Limb (tissue), 2 donors: ENCODE measurements around the gene SEMA3D.

ENCODE experiments used
- DNase-seq, 2 donors: peaks; one replicate each; pipeline ENCODE4 v3.0.0-alpha.2; 2016; ENCODE audit errors: extremely low spot score in 2 of 2

Gene SEMA3D

DNA sequence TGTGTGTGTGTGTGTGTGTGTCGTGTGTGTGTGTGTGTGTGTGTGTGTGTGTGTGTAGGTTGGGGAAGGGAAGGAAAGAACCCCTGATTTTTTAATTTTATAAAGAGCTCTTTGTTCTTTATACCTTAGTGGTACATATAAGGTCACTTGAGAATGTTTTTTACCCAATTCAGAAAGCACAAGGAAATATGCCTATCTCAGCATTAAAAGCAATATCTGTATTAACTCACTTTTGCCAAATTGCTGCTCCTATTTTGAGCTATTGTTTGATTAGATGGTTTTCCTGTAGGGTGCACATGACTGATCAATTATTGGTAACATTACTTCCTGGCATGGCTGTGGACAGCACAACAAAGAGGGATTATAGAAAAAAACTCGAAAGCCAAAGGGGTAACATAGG lies 60.5 kb downstream of the SEMA3D start:
- DNase-seq = no peak

DNA sequence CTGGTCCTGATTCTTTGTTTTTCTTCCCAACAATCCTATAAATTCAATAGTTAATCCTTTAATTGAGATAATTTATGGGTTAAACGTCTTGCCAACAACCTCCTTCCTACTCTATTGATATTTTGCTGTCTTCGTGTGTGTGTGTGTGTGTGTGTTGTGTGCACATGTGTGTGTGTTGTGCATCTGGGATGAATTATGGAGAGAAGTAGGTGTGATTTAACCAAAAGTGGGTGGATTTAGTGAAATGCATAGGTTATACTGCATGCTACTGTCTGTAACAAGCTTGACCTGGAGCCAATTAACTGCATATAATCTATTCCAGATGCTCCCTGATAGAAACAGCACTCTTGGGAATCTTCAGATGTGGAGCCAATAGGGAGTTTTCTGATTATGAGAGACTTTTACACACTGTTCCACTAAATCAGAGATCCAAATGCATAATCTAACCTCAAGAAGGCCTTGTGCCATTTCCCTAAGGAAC lies 61.2 kb downstream of the SEMA3D start:
- DNase-seq = peak in 1 of 2 donors; percentile 52

DNA sequence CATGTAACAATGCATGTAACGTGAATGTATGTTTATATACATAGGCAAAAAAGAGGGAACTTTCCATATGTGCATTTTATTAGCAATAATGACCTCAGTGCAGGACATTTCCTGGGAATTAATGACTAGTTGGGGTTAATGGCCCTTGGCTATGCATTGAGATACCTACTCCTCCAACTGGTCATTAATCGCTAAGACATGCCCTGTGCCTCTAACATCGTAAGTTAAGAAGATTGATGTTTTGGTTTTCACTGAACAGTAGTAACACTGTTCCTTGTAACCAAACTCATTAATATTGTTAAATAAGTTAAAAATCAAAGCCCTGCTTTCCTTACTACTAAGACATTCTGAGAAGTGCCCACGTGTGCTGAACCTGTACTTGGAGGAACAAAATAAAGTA lies 61.7 kb downstream of the SEMA3D start:
- DNase-seq = no peak

DNA sequence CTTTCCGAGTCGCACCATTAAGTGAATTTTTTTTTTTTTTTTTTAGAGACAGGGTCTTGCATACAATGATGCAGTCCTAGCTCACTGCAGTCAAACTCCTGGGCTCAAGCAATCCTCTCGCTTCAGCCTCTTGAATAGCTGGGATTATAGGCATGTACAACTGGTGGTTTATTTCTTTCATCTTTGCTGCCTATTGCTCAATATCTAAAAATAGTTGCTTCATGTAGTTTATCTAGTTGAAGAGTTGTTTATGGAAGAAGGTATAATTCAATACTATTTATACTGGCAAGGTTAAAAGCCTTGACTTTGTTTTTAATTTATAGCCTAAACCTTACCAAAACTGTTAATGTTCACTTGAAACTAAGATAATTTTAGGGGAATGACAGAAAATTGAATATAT lies 66.9 kb downstream of the SEMA3D start:
- DNase-seq = no peak

DNA sequence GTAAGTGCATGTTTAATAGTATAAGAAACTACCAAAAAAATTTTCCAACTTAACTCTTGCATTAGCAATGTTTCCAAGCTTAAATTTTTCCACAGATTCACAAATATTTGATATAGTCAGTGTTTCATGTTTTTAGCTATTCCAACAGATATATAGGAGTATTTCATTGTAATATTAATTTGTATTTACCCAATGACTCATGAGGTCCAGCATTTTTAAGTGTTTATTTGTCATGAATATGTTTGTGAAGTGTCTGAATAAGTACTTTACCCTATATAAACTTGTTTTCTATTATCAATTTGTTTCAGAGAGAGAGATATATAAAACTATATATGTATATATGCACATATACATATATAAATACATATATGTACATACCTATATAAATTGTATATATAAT lies 71.0 kb downstream of the SEMA3D start:
- DNase-seq = no peak

DNA sequence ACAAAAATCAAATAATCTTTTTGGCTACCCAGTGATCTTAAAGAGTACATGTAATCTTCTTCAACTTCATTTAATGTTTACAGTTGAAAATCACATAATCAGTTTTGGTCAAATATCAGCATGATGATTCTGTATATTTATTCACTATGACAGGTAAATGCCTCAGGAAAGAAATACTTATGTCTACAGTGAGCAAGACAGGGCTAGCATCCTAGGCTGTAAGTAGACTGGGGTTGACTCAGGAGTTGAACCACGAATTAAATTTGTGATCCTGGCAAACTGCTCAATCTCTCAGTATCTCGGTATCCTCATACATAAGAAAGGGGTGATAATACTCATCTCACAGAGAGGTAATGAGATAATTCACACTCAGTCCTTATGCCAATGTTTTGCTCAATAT lies 71.8 kb downstream of the SEMA3D start:
- no peak for DNase-seq

DNA sequence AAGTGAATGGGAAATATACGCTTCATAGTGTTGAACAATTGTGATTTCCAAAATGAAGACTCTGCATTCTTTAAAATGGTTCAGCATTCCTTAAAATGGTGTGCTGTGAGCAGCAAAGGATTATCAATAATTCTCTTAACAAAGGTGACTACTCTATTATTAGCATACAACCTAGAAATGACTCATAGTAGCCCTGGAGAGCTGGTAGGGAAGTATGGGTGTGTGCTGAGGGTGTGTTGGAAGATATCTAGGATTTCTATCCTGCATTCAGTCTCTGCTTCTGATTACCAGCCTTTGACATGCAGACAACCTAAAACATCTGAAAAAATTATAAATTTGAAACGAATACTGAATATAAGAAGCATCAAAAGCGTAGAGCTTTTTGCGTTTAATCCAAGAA lies 72.5 kb downstream of the SEMA3D start:
- no peak for DNase-seq

DNA sequence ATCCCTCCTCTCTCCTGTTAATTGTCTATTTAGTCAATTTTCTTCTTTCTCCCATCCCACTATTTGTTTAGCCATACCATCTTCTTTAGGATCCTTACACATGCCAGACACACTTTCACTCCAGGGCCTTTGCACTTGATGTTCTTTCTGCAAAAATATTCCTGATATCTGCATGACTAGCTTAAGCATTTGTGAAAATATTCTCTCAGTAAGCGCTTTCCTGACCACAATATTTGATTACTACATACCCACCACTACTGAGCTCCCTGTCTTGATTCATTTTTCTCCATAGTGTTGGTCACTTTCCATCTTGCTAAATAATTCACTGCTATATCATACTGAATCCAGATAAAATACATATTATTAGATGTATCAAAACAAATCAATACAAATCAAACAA lies 75.1 kb downstream of the SEMA3D start:
- no peak for DNase-seq

DNA sequence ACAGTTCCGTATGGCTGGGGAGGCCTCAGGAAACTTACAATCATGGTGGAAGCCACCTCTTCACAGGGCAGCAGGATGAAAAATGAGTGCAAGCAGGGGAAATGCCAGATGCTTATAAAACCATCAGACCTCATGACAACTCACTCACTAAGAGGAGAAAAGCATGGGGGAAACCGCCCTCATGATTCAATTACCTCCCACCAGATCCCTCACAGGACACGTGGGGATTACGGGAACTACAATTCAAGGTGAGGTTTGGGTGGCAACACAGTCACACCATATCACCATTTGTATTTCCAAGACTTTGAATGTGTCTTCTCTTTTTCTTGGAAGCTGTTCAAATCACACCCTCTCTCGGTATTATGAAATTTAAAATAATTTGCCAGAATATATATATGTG lies 80.1 kb downstream of the SEMA3D start:
- no peak for DNase-seq

DNA sequence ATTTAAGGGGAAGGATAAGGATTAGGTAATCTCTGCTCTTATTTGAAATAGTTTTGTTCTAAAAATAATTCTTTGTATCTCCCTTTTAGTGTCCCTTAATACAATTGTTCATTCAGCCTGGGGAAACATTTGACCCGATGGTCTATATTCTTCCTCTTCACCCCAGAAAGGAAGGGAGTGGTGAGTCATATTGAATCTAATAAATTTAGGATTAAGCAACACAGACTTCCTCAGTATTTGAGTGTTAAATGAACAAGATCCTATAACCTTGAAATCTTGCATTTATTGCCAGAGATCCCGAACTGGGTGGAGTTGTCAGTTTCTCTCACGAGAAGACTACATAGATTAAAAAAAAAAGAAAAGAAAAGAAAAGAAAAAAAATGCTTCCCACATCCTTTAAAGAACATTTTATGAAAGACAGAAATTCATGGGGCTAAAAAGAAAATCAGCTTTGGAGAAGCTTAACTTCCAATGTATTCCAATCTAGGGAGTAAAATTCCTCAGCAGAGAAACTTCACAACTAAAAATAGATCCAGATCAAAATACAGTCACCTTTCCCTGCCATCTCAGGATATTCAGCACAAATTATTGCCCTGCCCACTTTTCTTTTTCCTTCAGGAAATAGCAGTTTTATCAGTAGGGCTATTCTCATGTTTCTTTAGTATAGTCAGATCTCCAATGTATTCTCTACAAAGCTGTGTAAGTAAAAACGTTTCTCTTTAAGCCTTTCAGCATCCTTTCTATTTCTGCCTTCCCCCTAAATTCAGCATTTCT lies 82.2 kb downstream of the SEMA3D start:
- no peak for DNase-seq

DNA sequence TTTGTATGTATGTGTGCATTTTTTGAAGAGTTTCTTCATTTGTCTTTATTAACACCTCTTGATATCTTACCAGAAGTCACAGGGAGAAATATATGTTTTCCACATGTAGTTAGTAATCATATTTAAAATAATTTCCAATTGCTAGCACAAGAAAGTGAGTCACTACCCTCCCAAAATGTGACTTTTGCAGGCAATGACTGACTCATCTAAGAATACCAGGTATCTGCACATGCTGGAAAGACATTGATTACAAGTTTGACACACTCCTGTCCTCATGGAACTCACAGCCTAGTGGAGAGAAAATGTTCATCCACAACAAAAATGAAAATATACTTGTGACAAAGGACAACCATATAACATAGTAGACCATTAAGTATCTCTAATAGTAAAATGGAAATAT lies 82.9 kb downstream of the SEMA3D start:
- no peak for DNase-seq

DNA sequence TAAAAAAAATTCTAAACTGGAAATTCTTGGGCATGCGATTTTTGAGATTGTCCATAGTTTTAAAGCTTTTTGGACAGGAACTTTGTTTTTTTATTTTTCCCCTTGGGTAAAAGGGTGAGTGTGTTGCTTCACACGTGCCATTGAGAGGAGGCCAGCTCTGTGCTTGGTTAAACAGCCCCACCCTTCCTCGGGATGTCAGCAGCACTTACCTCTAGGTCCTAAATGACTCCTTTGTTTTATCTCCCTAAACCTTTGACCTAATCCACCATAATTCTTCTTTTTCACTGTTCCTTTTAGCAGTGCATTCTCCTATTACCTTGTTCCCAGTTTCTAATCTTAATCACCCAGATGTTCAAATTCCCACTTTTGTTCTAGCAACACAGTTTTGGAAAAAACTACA lies 83.5 kb downstream of the SEMA3D start:
- DNase-seq = no peak

DNA sequence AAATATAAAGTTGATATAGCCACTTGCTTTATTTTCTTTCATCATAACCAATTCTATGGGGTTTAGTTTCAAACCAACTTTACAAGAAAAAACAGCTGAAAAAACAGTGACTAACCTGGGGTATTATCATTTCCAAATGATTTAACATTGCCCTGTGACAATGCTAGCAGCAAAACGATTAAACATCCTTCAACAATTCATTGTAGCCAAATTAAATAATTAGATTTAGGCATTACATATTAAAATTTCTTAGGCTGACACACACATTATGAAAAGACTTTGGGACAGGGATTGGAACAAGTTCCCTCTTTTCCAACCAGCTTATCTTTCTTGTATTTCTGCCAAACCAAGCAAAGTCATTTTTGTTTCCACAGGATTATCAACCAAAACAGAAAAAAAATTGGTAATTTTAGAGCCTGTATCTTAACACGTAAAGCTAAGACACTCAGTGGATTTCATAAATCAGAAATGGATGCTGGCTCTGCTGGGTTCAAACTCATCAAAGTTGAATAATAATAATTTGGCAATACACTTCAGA lies 84.0 kb downstream of the SEMA3D start:
- no peak for DNase-seq

DNA sequence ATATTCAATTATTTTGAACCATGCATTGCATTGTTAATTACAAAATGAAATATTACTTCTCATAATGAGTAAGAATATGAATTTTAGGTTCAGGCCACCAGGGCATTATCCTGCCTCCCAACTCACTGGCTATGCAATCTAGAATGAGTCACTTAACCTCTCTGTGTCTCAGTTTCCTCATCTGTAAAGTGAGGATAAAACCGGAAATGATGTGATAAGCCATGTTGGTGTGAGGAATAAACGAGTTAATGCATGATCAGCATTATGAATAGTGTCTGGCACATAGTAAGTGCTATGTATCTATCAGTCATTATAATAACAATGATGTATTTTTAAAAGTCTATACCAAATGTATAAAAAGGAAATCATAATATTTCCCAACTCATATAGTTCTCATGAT lies 85.5 kb downstream of the SEMA3D start:
- no peak for DNase-seq

DNA sequence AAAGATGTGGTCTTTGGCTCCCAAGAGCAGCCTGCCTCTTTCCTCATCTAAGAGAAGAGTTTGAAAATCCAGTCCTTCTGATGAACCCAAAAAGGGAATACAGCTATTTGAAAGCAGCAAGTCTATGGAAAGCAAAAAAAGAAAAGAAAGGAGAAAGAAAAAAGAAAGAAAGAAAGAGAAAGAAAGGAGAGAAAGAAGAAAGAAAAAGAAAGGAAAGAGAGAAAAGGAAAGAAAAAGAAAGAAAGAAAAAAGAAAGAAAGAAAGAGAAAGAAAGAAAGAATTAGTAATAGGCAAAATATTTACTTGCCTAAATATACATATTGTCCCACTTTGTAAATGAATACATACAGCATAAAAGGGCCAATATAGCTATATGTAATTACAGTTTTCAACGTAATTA lies 89.0 kb downstream of the SEMA3D start:
- DNase-seq = no peak

DNA sequence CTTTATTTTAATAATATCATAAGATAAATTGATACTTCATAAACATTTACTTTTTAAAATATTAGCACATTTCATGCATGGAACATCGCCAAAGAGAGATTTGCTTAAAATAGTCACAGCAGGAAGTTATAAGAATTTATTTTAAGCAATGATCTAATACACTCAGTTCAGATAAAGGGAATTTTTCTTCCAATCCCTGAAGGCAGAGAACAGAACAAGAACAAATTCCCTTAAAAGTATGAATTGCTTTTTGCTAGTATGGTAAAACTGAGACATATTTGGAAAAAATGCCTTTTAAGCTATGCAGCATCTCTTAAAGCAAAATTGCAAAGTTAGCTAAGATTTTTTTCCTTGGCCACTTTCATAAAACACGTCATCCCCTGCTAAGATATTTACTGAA lies 91.0 kb downstream of the SEMA3D start:
- DNase-seq = peak in 1 of 2 donors; percentile 66

DNA sequence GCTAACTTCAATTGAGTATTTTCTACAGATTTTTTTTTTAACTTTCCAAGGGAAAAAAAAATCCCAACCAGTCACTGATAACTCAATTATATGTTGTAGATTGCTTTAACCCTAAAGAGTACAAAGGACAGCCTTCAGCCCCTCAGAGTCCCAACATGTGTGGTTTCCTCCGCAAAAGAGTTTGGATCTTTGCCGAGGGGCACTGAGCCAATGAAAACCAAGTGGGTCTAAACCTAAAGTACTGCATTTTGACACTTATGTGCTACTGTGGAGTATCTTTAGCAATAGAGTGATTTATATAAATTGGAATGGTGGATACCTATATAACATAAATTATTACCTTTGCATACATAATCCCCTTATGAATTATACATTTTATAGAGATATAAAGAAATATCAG lies 91.5 kb downstream of the SEMA3D start:
- peak; percentile 29 to 47 for DNase-seq

DNA sequence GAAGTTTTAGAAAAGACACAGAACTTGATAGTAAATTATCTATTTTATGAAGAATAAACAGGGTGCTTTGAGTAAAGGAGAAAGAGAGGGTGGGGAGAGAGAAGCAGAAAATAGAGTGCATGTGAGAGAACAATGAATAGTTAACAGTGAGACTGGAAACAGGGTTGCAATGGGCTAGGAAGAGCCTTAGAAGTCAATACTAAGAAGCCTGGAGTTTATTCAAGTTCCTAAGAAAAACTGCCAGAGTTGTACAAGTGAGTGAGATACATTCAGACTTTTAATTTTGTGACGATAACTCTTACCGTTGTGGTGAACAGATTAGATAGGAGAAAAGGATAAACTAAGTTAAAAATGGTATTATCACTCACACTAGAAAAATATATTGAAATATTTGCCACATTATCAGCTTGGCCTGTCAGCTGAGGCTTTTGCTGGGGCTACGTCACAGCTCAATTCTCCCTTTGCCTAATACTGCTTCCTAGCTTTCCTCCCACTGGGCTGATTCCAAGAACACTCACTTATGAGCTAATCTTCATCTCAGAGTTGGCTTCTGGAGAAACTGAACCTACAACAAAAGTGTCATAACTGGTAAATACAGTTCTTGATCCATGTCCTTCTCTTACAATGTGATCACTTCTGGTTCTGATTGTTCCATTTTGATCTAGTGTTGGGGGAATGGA lies 92.7 kb downstream of the SEMA3D start:
- DNase-seq = no peak

DNA sequence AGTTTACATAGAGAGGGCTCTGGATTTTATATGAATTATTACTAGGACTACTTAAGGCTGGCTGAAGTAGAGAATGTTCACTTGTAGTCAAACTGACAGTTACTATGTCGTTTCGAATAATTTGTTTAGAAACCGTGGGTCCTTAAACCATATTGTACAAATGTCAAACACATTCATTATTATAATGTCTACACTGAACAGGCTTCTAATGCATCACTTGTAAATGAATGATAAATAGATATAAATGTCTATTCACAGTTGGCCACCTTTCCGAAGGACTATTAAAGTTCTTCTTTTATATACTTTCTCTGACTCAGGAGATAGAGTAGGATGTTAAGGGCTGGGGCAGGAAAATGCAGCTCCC lies 95.3 kb downstream of the SEMA3D start:
- DNase-seq = no peak

DNA sequence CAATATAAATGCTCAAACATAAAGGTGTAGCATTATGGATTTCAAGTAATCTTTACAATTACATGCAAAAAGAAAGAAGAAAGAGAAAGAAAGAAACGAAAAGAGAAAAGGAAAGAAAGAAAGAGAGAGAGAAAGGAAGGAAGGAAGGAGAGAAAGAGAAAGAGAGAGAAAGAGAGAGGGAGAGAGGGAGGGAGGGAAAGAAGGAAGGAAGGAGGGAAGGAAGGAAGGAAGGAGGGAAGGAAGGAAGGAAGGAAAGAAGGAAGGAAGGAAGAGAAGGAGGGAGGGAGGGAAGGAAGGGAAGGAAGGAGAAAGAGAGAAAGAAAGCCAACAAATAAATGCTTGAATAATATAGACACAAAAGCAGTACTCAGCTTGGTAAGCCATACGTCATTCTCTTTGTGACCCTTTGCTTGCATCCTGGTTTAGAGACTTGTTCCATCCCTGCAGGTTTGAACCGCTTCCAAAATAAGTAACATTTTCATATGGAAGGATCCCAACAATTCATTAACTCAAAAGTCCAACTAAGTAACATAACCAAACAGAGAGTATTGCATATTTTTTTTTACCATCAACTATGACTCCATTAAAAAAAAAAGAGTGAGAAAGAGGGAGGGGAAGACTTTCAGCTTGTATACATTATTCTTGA lies 95.8 kb downstream of the SEMA3D start:
- no peak for DNase-seq

DNA sequence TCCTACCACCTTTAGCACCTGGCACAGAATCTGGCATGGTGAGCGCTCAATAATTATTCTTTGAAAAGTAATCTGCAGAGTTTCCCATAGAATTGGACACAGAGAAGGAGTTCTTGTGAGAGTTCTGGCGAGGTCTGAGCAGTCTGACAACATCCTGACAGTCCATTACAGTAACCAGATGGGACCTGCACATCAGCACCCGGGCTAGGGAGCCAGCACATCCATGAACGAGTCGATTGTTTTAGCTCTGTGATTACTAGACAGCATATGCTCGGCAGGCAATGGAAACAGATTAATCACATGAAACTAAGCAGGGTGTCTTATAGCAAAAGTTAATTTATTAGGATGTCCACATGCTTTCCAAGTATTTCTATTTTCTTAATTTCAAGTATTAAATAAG lies 96.7 kb downstream of the SEMA3D start:
- no peak for DNase-seq

DNA sequence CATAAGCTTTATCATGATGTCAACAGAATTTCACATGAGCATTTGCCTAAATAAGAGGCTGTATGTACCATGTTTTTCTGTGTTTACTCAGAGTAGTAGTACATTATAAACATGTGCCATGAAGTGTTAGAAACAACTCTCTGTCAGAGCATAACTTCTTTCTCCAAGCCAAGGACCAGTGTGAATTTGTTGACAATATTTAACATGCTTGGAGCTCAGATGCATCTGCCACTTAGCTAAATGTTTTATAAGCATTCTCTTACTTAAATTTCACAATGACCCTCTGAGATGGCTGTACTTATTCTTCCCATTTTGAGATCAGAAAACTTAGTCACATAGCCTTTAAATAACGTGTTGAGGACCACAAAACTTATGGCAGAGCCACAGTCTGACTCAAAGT lies 105.0 kb downstream of the SEMA3D start:
- no peak for DNase-seq
